Stimulated activated CD4-positive, alpha-beta T cell treated with anti-CD3 and anti-CD28 coated beads, Interleukin-1b, Interleukin-23, amount 100 ng/mL, for 1 hour (primary cell): Measurements from ENCODE around the gene PRKCB.
"Not testable (repeated sequence)": the region's sequence is repeated elsewhere in the genome, so short reads cannot be mapped to it uniquely, and the experiment has no call there.

Experiments
- DNase-seq, 2 donors: peaks; one replicate each; pipeline ENCODE4 v3.0.0-alpha.2; 2020; ENCODE audit warnings: low read depth in 2 of 2

PRKCB gene

GRCh38 chr16:24093049-24093448 is 257.3 kb downstream of the PRKCB start:
- DNase-seq: no peak

GRCh38 chr16:24094660-24095059 is 258.9 kb downstream of the PRKCB start:
- no peak for DNase-seq

DNA sequence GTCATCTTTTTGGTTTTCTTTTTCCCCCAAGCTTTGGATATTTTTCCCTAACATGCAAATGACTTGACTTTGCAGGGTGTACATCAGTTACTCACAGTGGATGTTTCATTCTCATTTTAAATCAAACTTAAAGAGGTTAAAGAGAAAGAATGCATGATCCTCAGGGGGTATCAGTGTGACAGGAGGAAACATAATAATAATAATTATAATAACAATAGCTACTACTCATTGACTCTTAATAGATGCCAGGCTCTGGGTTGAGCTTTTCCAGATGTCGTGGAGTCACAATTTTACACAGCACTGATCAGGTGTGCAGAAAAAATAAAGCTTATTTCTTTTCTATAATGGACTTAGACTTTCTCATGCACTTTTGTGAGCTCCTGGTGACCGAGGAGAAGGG is 263.1 kb downstream of the PRKCB start:
- no peak for DNase-seq

- no peak for DNase-seq
These were observed 265.6 kb downstream of the PRKCB start for GRCh38 chr16:24101431-24101830.

DNA sequence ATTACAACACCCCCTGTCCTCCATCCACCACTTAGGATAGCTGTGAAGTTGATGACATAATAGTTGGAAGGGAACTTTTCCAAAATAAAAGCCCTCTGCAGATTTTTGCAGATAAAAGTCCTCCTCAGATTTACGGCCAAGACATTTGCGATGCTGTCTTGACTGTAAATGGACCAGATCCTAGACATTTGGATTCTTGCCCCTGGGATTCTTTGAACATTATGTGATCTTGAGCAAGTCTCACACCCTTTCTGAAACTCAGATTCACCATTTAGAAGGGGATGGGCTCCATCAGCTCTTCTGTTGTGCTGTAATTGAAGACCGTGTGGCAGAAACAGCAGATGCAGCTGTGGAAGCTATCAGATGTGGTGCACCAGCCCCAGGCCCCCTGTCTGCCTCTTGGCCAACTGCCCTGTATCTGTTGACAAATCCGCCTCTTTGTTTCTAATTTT is 266.5 kb downstream of the PRKCB start:
- no peak for DNase-seq

GRCh38 chr16:24105471-24105870 is 269.7 kb downstream of the PRKCB start:
- DNase-seq: not testable (repeated sequence)

- not testable (repeated sequence) for DNase-seq
These were observed 272.3 kb downstream of the PRKCB start for GRCh38 chr16:24108090-24108489.

DNA sequence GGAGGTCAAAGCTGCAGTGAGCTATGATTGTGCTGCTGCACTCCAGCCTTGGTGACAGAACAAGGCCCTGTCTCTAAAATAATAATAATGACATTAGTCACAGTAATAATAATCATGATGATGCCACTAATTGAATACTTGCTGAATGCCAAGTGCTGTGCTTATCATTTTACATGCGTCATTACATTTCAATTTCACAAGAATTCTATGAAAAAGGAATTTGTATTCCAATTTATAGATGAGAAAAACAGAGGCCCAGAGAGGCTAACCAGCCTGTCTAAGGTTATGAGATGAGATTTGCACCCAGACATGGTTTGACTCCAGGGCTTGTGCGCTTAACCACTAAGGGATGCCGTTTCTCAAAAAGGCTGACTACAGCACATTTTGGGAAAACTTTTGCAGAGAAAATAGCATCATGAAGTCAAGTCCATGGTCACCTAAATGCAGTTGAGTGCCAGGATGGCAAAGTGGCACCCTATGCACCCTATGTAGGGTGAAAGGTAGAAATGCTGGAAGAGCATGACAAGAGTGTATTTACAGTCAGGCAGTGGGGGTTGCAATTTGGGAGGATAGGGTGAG is 276.0 kb downstream of the PRKCB start:
- no peak for DNase-seq

- no peak for DNase-seq
These were observed 277.4 kb downstream of the PRKCB start for GRCh38 chr16:24113115-24113745.

GRCh38 chr16:24114876-24115275 is 279.1 kb downstream of the PRKCB start:
- DNase-seq: no peak

- DNase-seq: no peak
These were observed 280.4 kb downstream of the PRKCB start for GRCh38 chr16:24116046-24116776.

- no peak for DNase-seq
These were observed 281.2 kb downstream of the PRKCB start for GRCh38 chr16:24116989-24117388.

DNA sequence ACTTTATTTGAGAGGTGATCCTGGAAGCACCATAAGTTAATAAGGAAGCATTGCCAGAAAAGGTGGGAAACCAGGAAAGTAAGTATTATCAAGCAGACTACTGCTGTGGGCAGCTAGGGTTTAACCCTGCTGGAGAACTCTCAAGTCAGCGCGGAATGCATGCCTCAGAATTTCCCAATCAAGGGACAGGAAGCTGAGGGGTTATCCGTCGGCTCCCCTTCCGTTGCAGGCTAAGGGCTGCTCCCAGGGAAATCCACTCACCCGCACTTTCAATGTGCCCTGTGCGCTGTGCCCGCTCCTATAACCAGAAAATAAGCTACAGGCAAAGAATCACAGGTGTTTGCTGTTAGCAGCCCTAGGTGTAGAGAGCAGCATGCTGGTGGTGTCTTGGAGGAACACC is 281.9 kb downstream of the PRKCB start:
- no peak for DNase-seq

DNA sequence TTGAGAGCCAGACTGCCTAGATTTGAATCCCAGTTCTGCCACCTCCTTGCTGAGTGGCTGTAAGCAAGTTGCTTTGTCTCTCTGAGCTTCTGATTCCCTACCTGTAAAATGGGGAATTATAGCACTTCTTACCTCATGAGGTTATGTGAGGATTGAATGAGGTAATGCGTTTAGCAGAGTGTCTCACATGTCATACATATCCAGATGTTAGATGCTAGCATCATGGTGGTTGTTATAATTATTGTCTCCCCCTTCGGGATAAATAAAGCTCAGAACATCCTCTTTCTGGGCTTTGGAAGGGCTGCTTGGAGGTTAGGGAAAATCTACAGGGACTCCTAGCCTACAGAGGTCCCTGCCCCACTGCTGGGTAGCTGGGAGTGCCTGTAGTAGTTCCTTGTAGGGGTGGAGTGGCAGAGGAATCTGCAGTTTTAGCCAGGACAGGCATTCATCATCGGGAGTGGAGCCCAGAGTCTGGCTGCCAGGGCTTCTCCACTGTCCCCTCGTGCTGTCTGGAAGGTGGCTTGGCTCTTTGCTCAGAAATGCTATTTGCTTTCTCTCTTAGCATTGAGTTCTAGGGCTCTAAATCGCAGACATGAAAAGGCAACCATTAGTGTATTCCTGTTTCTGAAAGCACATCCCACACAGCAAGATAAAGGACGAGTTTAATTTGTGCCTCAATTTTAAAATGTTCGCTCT is 282.5 kb downstream of the PRKCB start:
- DNase-seq: no peak

DNA sequence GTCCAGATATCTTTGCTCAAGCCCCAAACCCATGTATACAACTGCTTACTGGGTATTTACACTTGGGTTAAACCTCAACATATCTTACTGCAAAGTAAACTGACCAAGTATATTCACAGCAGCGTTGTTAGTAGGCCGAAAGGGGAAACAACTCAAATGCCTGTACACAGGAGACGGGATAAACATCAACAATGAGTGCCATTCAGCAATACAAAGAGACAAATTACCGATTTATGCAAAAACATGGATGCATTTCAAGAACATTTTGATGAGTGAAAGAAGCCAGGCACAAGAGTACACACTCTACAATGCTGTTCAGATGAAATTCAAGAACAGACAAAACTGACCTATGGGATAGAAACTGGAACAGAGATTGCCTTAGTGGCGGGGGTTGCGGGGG is 284.0 kb downstream of the PRKCB start:
- no peak for DNase-seq

DNA sequence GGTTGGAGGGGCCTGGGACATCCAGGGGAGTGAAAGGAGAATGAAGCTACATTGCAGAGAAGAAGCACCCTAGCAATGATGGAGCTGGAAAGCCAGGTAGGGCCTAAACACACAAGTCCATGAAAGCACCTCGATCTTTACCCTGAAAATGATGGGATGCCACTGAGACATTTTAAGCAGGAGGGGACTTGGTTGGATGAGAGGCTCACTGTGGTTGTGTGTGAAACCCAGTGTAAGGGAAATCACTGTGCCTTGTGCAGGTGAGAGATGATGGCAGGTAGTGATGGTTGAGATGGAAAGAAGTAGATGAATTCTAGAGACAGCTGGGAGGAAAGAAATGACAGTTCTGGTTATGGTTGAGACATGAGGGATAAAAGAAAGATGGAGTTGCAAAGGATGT is 287.5 kb downstream of the PRKCB start:
- DNase-seq: no peak

DNA sequence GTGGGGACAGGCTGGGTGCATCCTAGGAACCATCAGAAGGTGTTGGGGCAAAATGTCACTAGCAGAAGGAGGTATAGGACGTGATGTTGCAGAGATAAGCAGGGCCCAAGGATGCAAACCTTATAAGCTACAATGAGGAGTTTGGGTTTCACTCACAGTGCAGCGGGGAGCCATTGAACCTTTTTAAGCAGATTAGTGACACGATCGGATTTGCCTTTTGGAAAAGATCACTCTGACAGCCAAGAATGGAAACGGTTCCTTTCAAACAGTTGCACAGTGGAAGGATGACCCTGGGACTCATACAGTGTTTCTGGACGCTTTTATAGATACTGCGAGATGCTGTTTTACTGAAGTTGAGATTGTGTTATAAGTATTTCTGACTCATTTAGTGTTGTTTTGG is 288.5 kb downstream of the PRKCB start:
- DNase-seq: no peak

GRCh38 chr16:24125214-24125613 is 289.4 kb downstream of the PRKCB start:
- no peak for DNase-seq

GRCh38 chr16:24129412-24129918 is 293.7 kb downstream of the PRKCB start:
- no peak for DNase-seq

GRCh38 chr16:24130494-24131085 is 294.8 kb downstream of the PRKCB start:
- DNase-seq: no peak

- DNase-seq: no peak
These were observed 295.5 kb downstream of the PRKCB start for GRCh38 chr16:24131294-24131693.
